Stimulated activated memory B cell treated with anti-CD40 and anti-IgM and Interleukin-4, amounts not matched to agents 10 μg/mL and 1 μg/mL and 100 μg/mL, for 72 hours (primary cell): ENCODE results near the gene SHISA2.

Experiments
- ATAC-seq: fragments of 150-1000 bp; cut with Tn5 transposase; 2 replicates; pipeline ENCODE4 v1.10.0; 2021
- H3K27ac Mint-ChIP-seq: one replicate; pipeline ENCODE4 v1.8.0; 2022; ENCODE audit warnings: mild to moderate bottlenecking, mixed read lengths
- H3K27me3 Mint-ChIP-seq: one replicate; pipeline ENCODE4 v1.8.0; 2022; ENCODE audit warnings: mixed read lengths
- H3K36me3 Mint-ChIP-seq: one replicate; pipeline ENCODE4 v1.8.0; 2022; ENCODE audit warnings: mixed read lengths
- H3K4me1 Mint-ChIP-seq: one replicate; pipeline ENCODE4 v1.8.0; 2022; ENCODE audit warnings: mixed read lengths
- H3K4me3 Mint-ChIP-seq: one replicate; pipeline ENCODE4 v1.8.0; 2022; ENCODE audit warnings: mild to moderate bottlenecking, moderate library complexity, mixed read lengths
- H3K9me3 Mint-ChIP-seq: one replicate; pipeline ENCODE4 v1.8.0; 2022; ENCODE audit warnings: mixed read lengths

Gene SHISA2

GRCh38 chr13:26058704-26059103, 6.9 kb upstream of the SHISA2 start:
- H3K27ac Mint-ChIP-seq = no peak overlapping the region
- no peaks in the 10 kb centered on the region for H3K9me3 Mint-ChIP-seq
- no peak overlapping the region for H3K4me3 Mint-ChIP-seq
- H3K4me1 Mint-ChIP-seq = no peaks in the 10 kb centered on the region
- H3K36me3 Mint-ChIP-seq = no peaks in the 10 kb centered on the region
- no peak for ATAC-seq
- H3K27me3 Mint-ChIP-seq = peaks cover 8% of the 10 kb centered on the region

- Mint-ChIP-seq H3K4me1 (no peaks in the 10 kb centered on the region), H3K4me3 (no peak overlapping the region), H3K36me3 (no peaks in the 10 kb centered on the region), H3K27ac (no peak overlapping the region), H3K9me3 (no peaks in the 10 kb centered on the region), H3K27me3 (peaks cover 37% of the 10 kb centered on the region)
- no peak for ATAC-seq
These were observed 3.1 kb upstream of the SHISA2 start for GRCh38 chr13:26054896-26055295.

GRCh38 chr13:26053418-26053980, 1.7 kb upstream of the SHISA2 start:
- Mint-ChIP-seq H3K9me3 (no peaks in the 10 kb centered on the region), H3K4me3 (no peak overlapping the region), H3K27me3 (peaks cover 47% of the 10 kb centered on the region), H3K27ac (no peak overlapping the region), H3K4me1 (no peaks in the 10 kb centered on the region), H3K36me3 (no peaks in the 10 kb centered on the region)
- no peak for ATAC-seq

GRCh38 chr13:26052337-26052736, 521 bp upstream of the SHISA2 start:
- H3K27me3 Mint-ChIP-seq = peaks cover 47% of the 10 kb centered on the region
- no peak overlapping the region for H3K27ac Mint-ChIP-seq

GRCh38 chr13:26051231-26051656, 572 bp downstream of the SHISA2 start:
- no peak for ATAC-seq
- Mint-ChIP-seq H3K9me3 (no peaks in the 10 kb centered on the region), H3K4me3 (no peak overlapping the region), H3K36me3 (no peaks in the 10 kb centered on the region), H3K27me3 (peaks cover 49% of the 10 kb centered on the region), H3K4me1 (no peaks in the 10 kb centered on the region), H3K27ac (no peak overlapping the region)

More at GRCh38 chr13:26052337-26052736, 521 bp upstream of the SHISA2 start:
- H3K4me1 Mint-ChIP-seq = no peaks in the 10 kb centered on the region
- ATAC-seq = no peak
- no peaks in the 10 kb centered on the region for H3K9me3 Mint-ChIP-seq
- H3K4me3 Mint-ChIP-seq = peak overlapping the region; percentile 43
- H3K36me3 Mint-ChIP-seq = no peaks in the 10 kb centered on the region

- peaks cover 49% of the 10 kb centered on the region for H3K27me3 Mint-ChIP-seq
- no peak overlapping the region for H3K27ac Mint-ChIP-seq
- H3K4me3 Mint-ChIP-seq = no peak overlapping the region
- no peaks in the 10 kb centered on the region for H3K4me1 Mint-ChIP-seq
- no peak for ATAC-seq
- no peaks in the 10 kb centered on the region for H3K9me3 Mint-ChIP-seq
- H3K36me3 Mint-ChIP-seq = no peaks in the 10 kb centered on the region
These were observed 1.1 kb downstream of the SHISA2 start for GRCh38 chr13:26050568-26051230.

- Mint-ChIP-seq H3K4me3 (no peak overlapping the region), H3K27ac (no peak overlapping the region), H3K4me1 (no peaks in the 10 kb centered on the region), H3K9me3 (no peaks in the 10 kb centered on the region), H3K36me3 (no peaks in the 10 kb centered on the region), H3K27me3 (peaks cover 49% of the 10 kb centered on the region)
- ATAC-seq = no peak
These were observed 3.1 kb downstream of the SHISA2 start for GRCh38 chr13:26048741-26049140.

GRCh38 chr13:26047040-26047439, 4.8 kb downstream of the SHISA2 start:
- no peak overlapping the region for H3K4me3 Mint-ChIP-seq
- H3K27me3 Mint-ChIP-seq = peaks cover 35% of the 10 kb centered on the region
- no peaks in the 10 kb centered on the region for H3K36me3 Mint-ChIP-seq
- H3K9me3 Mint-ChIP-seq = no peaks in the 10 kb centered on the region
- ATAC-seq = no peak
- no peak overlapping the region for H3K27ac Mint-ChIP-seq
- no peaks in the 10 kb centered on the region for H3K4me1 Mint-ChIP-seq

- Mint-ChIP-seq H3K9me3 (no peaks in the 10 kb centered on the region), H3K27me3 (peaks cover 32% of the 10 kb centered on the region), H3K27ac (no peak overlapping the region), H3K4me3 (no peak overlapping the region), H3K36me3 (no peaks in the 10 kb centered on the region), H3K4me1 (no peaks in the 10 kb centered on the region)
- ATAC-seq = no peak
These were observed 5.2 kb downstream of the SHISA2 start for GRCh38 chr13:26046639-26047038.

- H3K4me1 Mint-ChIP-seq = no peaks in the 10 kb centered on the region
- no peaks in the 10 kb centered on the region for H3K9me3 Mint-ChIP-seq
- H3K27me3 Mint-ChIP-seq = peaks cover 22% of the 10 kb centered on the region
- H3K27ac Mint-ChIP-seq = no peak overlapping the region
- no peak for ATAC-seq
- H3K36me3 Mint-ChIP-seq = no peaks in the 10 kb centered on the region
- no peak overlapping the region for H3K4me3 Mint-ChIP-seq
These were observed 6.7 kb downstream of the SHISA2 start for GRCh38 chr13:26045142-26045541.

- H3K4me1 Mint-ChIP-seq = no peaks in the 10 kb centered on the region
- ATAC-seq = no peak
- no peak overlapping the region for H3K4me3 Mint-ChIP-seq
- no peaks in the 10 kb centered on the region for H3K36me3 Mint-ChIP-seq
- no peak overlapping the region for H3K27ac Mint-ChIP-seq
- H3K27me3 Mint-ChIP-seq = peaks cover 7% of the 10 kb centered on the region
- no peaks in the 10 kb centered on the region for H3K9me3 Mint-ChIP-seq
These were observed 9.0 kb downstream of the SHISA2 start for GRCh38 chr13:26042785-26043184.

GRCh38 chr13:26041444-26041843, 10.4 kb downstream of the SHISA2 start:
- Mint-ChIP-seq H3K36me3 (no peaks in the 10 kb centered on the region), H3K4me3 (no peak overlapping the region), H3K9me3 (no peaks in the 10 kb centered on the region), H3K27ac (no peak overlapping the region), H3K27me3 (no peaks in the 10 kb centered on the region), H3K4me1 (no peaks in the 10 kb centered on the region)
- no peak for ATAC-seq

- Mint-ChIP-seq H3K4me1 (no peaks in the 10 kb centered on the region), H3K36me3 (no peaks in the 10 kb centered on the region), H3K27ac (no peak overlapping the region), H3K27me3 (no peaks in the 10 kb centered on the region), H3K9me3 (peaks cover 3% of the 10 kb centered on the region), H3K4me3 (no peak overlapping the region)
- ATAC-seq = no peak
These were observed 12.8 kb downstream of the SHISA2 start for GRCh38 chr13:26038931-26039475.

GRCh38 chr13:26037302-26037701, 14.5 kb downstream of the SHISA2 start:
- H3K36me3 Mint-ChIP-seq = no peaks in the 10 kb centered on the region
- ATAC-seq = no peak

GRCh38 chr13:26036383-26036782, 15.4 kb downstream of the SHISA2 start:
- no peaks in the 10 kb centered on the region for H3K27me3 Mint-ChIP-seq
- no peak overlapping the region for H3K27ac Mint-ChIP-seq
- no peak overlapping the region for H3K4me3 Mint-ChIP-seq
- peaks cover 6% of the 10 kb centered on the region for H3K9me3 Mint-ChIP-seq
- no peaks in the 10 kb centered on the region for H3K36me3 Mint-ChIP-seq
- no peaks in the 10 kb centered on the region for H3K4me1 Mint-ChIP-seq
- no peak for ATAC-seq

More at GRCh38 chr13:26037302-26037701, 14.5 kb downstream of the SHISA2 start:
- Mint-ChIP-seq H3K4me3 (no peak overlapping the region), H3K4me1 (no peaks in the 10 kb centered on the region), H3K27ac (no peak overlapping the region), H3K27me3 (no peaks in the 10 kb centered on the region), H3K9me3 (peaks cover 6% of the 10 kb centered on the region)

GRCh38 chr13:26034018-26034417, 17.8 kb downstream of the SHISA2 start:
- peaks cover 10% of the 10 kb centered on the region for H3K9me3 Mint-ChIP-seq
- H3K4me3 Mint-ChIP-seq = no peak overlapping the region
- H3K27me3 Mint-ChIP-seq = no peaks in the 10 kb centered on the region
- no peaks in the 10 kb centered on the region for H3K4me1 Mint-ChIP-seq
- no peaks in the 10 kb centered on the region for H3K36me3 Mint-ChIP-seq
- no peak overlapping the region for H3K27ac Mint-ChIP-seq
- ATAC-seq = no peak
